Trophoblast cell (in vitro differentiated cells and primary cell): ENCODE data around the gene PRKAB1.

Experiments used
- DNase-seq, 2 donors: peaks; one replicate each; pipeline ENCODE4 v3.0.0-alpha.2; 2016
- H2AFZ ChIP-seq: 2 replicates; pipeline ENCODE4 v1.6.1; 2013; ENCODE audit warnings: low read length, moderate library complexity, mild to moderate bottlenecking; ENCODE audit not compliant: insufficient read depth, poor library complexity
- H2AK5ac ChIP-seq: 2 replicates; pipeline ENCODE4 v1.6.1; 2013; ENCODE audit warnings: mild to moderate bottlenecking, low read length
- H2BK120ac ChIP-seq: 2 replicates; pipeline ENCODE4 v1.6.1; 2013; ENCODE audit warnings: low read length, mild to moderate bottlenecking, moderate library complexity; ENCODE audit not compliant: insufficient read depth, poor library complexity
- H2BK12ac ChIP-seq: 2 replicates; pipeline ENCODE4 v1.6.1; 2013; ENCODE audit warnings: mild to moderate bottlenecking, low read length, moderate library complexity
- H2BK5ac ChIP-seq: 2 replicates; pipeline ENCODE4 v1.6.1; 2013; ENCODE audit warnings: low read length, low read depth, moderate library complexity, mild to moderate bottlenecking; ENCODE audit not compliant: poor library complexity
- H3K14ac ChIP-seq: 2 replicates; pipeline ENCODE4 v1.6.1; 2013; ENCODE audit warnings: mild to moderate bottlenecking, low read length
- H3K18ac ChIP-seq: 2 replicates; pipeline ENCODE4 v1.6.1; 2013; ENCODE audit warnings: mild to moderate bottlenecking, low read length
- H3K23ac ChIP-seq: 2 replicates; pipeline ENCODE4 v1.6.1; 2013; ENCODE audit warnings: low read length
- H3K27ac ChIP-seq: 2 replicates; pipeline ENCODE4 v1.5.1; 2013; ENCODE audit warnings: low read depth, mild to moderate bottlenecking, inconsistent platforms, low read length, moderate library complexity
- H3K27me3 ChIP-seq: 2 replicates; pipeline ENCODE4 v1.6.1; 2013; ENCODE audit warnings: inconsistent platforms, mild to moderate bottlenecking, low read length, moderate library complexity; ENCODE audit not compliant: insufficient read depth
- H3K36me3 ChIP-seq, 2 experiments: 1 replicate in 1 of 2; 2 replicates in 1 of 2; pipeline ENCODE4 v1.6.1; 2013; ENCODE audit warnings: low read length in 2 of 2, mild to moderate bottlenecking in 2 of 2, moderate library complexity in 1 of 2; ENCODE audit not compliant: insufficient read depth in 2 of 2, control insufficient read depth in 1 of 2
- H3K4ac ChIP-seq: 2 replicates; pipeline ENCODE4 v1.6.1; 2013; ENCODE audit warnings: low read depth, mild to moderate bottlenecking, low read length, moderate library complexity
- H3K4me1 ChIP-seq, 2 experiments: 1 replicate in 1 of 2; 2 replicates in 1 of 2; pipeline ENCODE4 v1.6.1; 2013; ENCODE audit warnings: low read length in 2 of 2, mild to moderate bottlenecking in 2 of 2, moderate library complexity in 1 of 2; ENCODE audit not compliant: insufficient read depth in 2 of 2, control insufficient read depth in 1 of 2
- H3K4me2 ChIP-seq: 2 replicates; pipeline ENCODE4 v1.6.1; 2013; ENCODE audit warnings: inconsistent platforms, mild to moderate bottlenecking, low read length, moderate library complexity
- H3K4me3 ChIP-seq: 2 replicates; pipeline ENCODE4 v1.5.1; 2013; ENCODE audit warnings: mild to moderate bottlenecking, low read depth, low read length, inconsistent platforms
- H3K79me1 ChIP-seq: one replicate; pipeline ENCODE4 v1.6.1; 2013; ENCODE audit warnings: low read length
- H3K79me2 ChIP-seq: 2 replicates; pipeline ENCODE4 v1.6.1; 2013; ENCODE audit warnings: low read length, mild to moderate bottlenecking; ENCODE audit not compliant: control insufficient read depth, insufficient read depth, poor library complexity
- H3K9ac ChIP-seq: 2 replicates; pipeline ENCODE4 v1.6.1; 2013; ENCODE audit warnings: mild to moderate bottlenecking, low read length
- H3K9me3 ChIP-seq: 2 replicates; pipeline ENCODE4 v1.6.1; 2013; ENCODE audit warnings: low read depth, mild to moderate bottlenecking, control low read depth, inconsistent platforms, low read length; ENCODE audit not compliant: insufficient read depth
- H4K12ac ChIP-seq: 2 replicates; pipeline ENCODE4 v1.6.1; 2013; ENCODE audit warnings: low read depth, mild to moderate bottlenecking, low read length, moderate library complexity
- H4K8ac ChIP-seq: 2 replicates; pipeline ENCODE4 v1.6.1; 2013; ENCODE audit warnings: low read depth, mild to moderate bottlenecking, low read length, moderate library complexity
- H4K91ac ChIP-seq: one replicate; pipeline ENCODE4 v1.6.1; 2013; ENCODE audit warnings: low read depth, mild to moderate bottlenecking, low read length, moderate library complexity
- WGBS: extraction: QIAGEN DNeasy Blood & Tissue Kit; methylation state at CpG from one replicate; pipeline ENCODE4 v1.1.7; 2013; ENCODE audit warnings: missing lambda C conversion rate; ENCODE audit not compliant: insufficient read length, insufficient coverage; ENCODE audit errors: extremely low coverage; 5-methylcytosine and 5-hydroxymethylcytosine counted together

Gene PRKAB1

GRCh38 chr12:119644930-119645329 is 23.0 kb upstream of the PRKAB1 start:
- Histone ChIP-seq H2BK12ac (no peak overlapping the region), H3K4me1 (no peaks in the 10 kb centered on the region), H3K79me2 (no peaks in the 10 kb centered on the region), H3K79me1 (no peaks in the 10 kb centered on the region), H3K36me3 (no peaks in the 10 kb centered on the region), H3K4me2 (no peak overlapping the region), H2AFZ (no peak overlapping the region), H3K14ac (no peak overlapping the region), H4K12ac (no peak overlapping the region), H3K9me3 (no peaks in the 10 kb centered on the region), H3K27ac (no peak overlapping the region), H2BK5ac (no peak overlapping the region), H3K4me3 (no peak overlapping the region), H3K18ac (no peak overlapping the region), H3K23ac (no peak overlapping the region), H3K27me3 (no peaks in the 10 kb centered on the region), H3K4ac (no peak overlapping the region), H4K8ac (no peak overlapping the region), H2BK120ac (no peak overlapping the region), H2AK5ac (no peak overlapping the region), H4K91ac (no peak overlapping the region), H3K9ac (no peak overlapping the region)
- WGBS: no CpG with 5 or more reads among the region's 3 CpGs
- no peak for DNase-seq

- no peak overlapping the region for H4K91ac ChIP-seq
- H2BK12ac ChIP-seq: no peak overlapping the region
- no peak overlapping the region for H3K9ac ChIP-seq
- no peak overlapping the region for H3K18ac ChIP-seq
- no CpG with 5 or more reads among the region's 7 CpGs for WGBS
- H4K12ac ChIP-seq: no peak overlapping the region
- H3K27ac ChIP-seq: no peak overlapping the region
- no peaks in the 10 kb centered on the region for H3K36me3 ChIP-seq
- H3K4me1 ChIP-seq: no peaks in the 10 kb centered on the region
- H2BK120ac ChIP-seq: no peak overlapping the region
- no peaks in the 10 kb centered on the region for H3K27me3 ChIP-seq
- no peak overlapping the region for H3K4ac ChIP-seq
- H3K23ac ChIP-seq: no peak overlapping the region
- no peak overlapping the region for H4K8ac ChIP-seq
- H3K14ac ChIP-seq: no peak overlapping the region
- no peaks in the 10 kb centered on the region for H3K79me2 ChIP-seq
- no peak overlapping the region for H2AK5ac ChIP-seq
- H2BK5ac ChIP-seq: no peak overlapping the region
- H3K9me3 ChIP-seq: no peaks in the 10 kb centered on the region
- no peak overlapping the region for H2AFZ ChIP-seq
- no peak for DNase-seq
- no peak overlapping the region for H3K4me2 ChIP-seq
- H3K79me1 ChIP-seq: no peaks in the 10 kb centered on the region
- no peak overlapping the region for H3K4me3 ChIP-seq
Observed at GRCh38 chr12:119645535-119646059, 22.3 kb upstream of the PRKAB1 start.

DNA sequence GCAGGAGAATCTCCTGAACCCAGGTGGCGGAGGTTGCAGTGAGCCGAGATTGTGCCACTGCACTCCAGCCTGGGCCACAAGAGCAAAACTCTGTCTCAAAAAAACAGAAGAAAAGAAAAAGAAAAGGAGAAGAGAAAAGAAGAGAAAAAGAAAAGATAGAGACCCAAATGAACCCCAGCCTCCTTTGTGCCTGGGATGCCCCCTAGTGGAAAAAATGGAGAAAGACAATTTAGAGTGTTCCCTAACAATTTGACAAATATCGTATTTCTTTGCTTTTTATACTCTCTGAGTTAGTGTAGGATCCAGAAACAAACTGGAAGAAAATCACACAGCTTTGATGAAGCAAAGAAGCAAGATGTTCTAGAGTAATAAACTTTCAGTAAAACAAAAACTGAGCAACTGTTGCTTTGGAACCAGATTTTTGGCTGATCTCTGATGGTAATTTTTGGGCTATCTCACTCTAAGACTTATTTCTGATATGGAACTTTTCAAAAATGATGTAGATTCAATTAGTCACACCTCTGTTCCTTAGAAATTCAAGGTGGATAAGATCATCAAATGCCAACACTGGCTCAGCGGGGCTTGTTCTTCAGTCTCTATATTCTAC is 18.6 kb upstream of the PRKAB1 start:
- Histone ChIP-seq H2BK12ac (no peak overlapping the region), H3K4ac (no peak overlapping the region), H3K9me3 (no peaks in the 10 kb centered on the region), H3K27me3 (no peaks in the 10 kb centered on the region), H3K23ac (no peak overlapping the region), H3K9ac (no peak overlapping the region), H4K91ac (no peak overlapping the region), H3K79me1 (no peaks in the 10 kb centered on the region), H2BK120ac (no peak overlapping the region), H3K4me2 (no peak overlapping the region), H3K27ac (no peak overlapping the region), H3K79me2 (no peaks in the 10 kb centered on the region), H2AFZ (no peak overlapping the region), H4K8ac (no peak overlapping the region), H3K36me3 (no peaks in the 10 kb centered on the region), H3K18ac (no peak overlapping the region), H3K4me1 (no peaks in the 10 kb centered on the region), H2BK5ac (no peak overlapping the region), H3K4me3 (no peak overlapping the region), H4K12ac (no peak overlapping the region), H2AK5ac (no peak overlapping the region), H3K14ac (no peak overlapping the region)
- WGBS: no CpG with 5 or more reads among the region's 4 CpGs
- no peak for DNase-seq

DNA sequence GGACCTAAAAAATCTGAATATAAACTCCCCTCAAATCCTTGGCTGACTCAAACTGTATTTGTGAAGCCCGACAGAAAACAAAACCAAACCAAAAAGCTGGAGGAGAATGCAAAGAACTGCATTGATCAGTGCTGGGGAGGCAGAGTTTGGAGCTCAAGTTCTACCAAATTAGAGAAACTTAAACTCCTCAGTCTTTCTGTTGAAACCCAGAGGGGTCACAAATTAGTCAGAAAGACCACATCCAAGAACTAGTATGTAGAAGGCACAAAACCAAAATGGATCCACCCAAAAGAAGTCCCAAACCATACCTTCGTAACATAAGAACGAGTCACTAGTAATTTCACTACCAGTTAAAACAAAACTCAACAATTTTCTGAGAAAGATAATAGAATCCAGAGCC is 15.3 kb upstream of the PRKAB1 start:
- no peak overlapping the region for H3K4me3 ChIP-seq
- H3K27me3 ChIP-seq: no peaks in the 10 kb centered on the region
- H3K4me2 ChIP-seq: no peak overlapping the region
- H3K79me2 ChIP-seq: no peaks in the 10 kb centered on the region
- H3K4ac ChIP-seq: no peak overlapping the region
- H4K91ac ChIP-seq: no peak overlapping the region
- no peaks in the 10 kb centered on the region for H3K4me1 ChIP-seq
- no peak overlapping the region for H2AFZ ChIP-seq
- H3K18ac ChIP-seq: no peak overlapping the region
- H3K14ac ChIP-seq: no peak overlapping the region
- H3K23ac ChIP-seq: no peak overlapping the region
- H4K8ac ChIP-seq: no peak overlapping the region
- no peak overlapping the region for H3K9ac ChIP-seq
- H3K36me3 ChIP-seq: no peaks in the 10 kb centered on the region
- no peak for DNase-seq
- H2BK12ac ChIP-seq: no peak overlapping the region
- no peak overlapping the region for H2AK5ac ChIP-seq
- H3K79me1 ChIP-seq: no peaks in the 10 kb centered on the region
- no peak overlapping the region for H2BK120ac ChIP-seq
- no peak overlapping the region for H3K27ac ChIP-seq
- no peaks in the 10 kb centered on the region for H3K9me3 ChIP-seq
- H2BK5ac ChIP-seq: no peak overlapping the region
- no peak overlapping the region for H4K12ac ChIP-seq
- no CpG with 5 or more reads among the region's 3 CpGs for WGBS
